WI38 (cell line): ENCODE results near the gene PSMA7.

ENCODE experiments used
- H3K4me3 ChIP-seq: 2 replicates; pipeline ENCODE4 v1.5.1; 2011; ENCODE audit warnings: low read depth, mild to moderate bottlenecking, control low read depth, low read length
- TF ChIP-seq, protein P1 (sequence below): IDR thresholded peaks from 2 replicates; pipeline ENCODE4 v1.5.1; 2012; ENCODE audit warnings: low read depth, mild to moderate bottlenecking, control low read depth, low read length

PSMA7 gene

DNA sequence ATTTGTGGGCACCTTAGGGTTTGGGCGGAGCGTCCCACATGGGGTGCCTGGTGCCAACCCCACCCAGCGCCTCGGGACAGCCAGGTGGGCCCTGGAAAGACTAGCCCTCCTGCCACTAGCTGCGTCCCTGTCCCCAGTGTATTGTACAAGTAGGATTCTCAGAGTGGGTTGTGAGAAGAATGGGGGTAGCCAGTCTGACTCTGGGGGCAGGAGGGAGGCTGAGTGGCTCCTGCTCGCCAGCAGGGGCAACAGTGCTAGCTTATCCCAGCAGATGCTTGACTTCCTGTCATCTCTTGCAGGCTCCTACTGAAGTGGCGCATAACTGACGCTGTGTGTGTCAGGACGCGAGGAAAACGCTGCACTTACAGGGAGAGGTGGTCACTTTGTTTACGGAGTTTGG is 9.3 kb downstream of the PSMA7 start:
- H3K4me3 ChIP-seq, result no peak overlapping the region

DNA sequence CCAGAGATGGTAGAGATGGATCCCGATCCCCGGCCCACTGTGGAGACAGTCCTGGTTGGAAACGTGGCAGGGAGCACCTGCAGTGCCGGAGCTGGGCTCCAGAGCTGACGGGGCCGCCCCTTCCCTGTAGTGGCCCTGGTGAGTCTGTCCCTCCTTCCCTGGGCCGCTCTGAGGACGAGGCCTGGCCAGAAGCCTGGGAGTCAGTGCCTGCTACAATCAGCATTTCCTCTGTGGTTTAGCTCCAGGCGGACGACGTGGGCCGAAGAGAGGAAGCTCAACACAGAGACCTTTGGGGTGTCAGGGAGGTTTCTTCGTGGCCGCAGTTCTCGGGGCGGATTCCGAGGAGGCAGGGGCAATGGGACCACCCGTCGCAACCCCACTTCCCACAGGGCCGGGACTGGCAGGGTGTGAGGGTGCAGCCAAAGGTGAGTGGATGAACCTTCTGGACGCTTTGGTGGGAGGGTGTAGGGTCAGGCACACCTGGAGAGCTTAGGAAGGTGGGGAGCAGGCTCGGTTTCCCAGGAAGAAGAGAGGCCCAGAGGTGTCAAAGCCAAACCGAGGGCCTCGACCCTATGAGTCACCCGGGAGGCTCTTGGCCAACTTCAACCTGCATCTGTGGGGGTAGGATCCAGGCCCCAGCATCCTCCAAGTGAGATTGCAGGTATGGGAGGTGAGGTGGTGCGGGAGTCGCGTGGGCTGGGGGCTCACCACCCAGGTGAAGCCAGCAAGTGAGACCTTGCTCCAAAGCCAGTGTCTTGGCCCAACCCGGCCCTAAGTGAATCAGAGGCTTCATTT is 9.9 kb downstream of the PSMA7 start:
- TF ChIP-seq, protein P1, sequence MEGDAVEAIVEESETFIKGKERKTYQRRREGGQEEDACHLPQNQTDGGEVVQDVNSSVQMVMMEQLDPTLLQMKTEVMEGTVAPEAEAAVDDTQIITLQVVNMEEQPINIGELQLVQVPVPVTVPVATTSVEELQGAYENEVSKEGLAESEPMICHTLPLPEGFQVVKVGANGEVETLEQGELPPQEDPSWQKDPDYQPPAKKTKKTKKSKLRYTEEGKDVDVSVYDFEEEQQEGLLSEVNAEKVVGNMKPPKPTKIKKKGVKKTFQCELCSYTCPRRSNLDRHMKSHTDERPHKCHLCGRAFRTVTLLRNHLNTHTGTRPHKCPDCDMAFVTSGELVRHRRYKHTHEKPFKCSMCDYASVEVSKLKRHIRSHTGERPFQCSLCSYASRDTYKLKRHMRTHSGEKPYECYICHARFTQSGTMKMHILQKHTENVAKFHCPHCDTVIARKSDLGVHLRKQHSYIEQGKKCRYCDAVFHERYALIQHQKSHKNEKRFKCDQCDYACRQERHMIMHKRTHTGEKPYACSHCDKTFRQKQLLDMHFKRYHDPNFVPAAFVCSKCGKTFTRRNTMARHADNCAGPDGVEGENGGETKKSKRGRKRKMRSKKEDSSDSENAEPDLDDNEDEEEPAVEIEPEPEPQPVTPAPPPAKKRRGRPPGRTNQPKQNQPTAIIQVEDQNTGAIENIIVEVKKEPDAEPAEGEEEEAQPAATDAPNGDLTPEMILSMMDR, result no peak
- no peak overlapping the region for H3K4me3 ChIP-seq

More for the DNA sequence above, 9.3 kb downstream of the PSMA7 start:
- TF ChIP-seq, protein P1, result no peak

DNA sequence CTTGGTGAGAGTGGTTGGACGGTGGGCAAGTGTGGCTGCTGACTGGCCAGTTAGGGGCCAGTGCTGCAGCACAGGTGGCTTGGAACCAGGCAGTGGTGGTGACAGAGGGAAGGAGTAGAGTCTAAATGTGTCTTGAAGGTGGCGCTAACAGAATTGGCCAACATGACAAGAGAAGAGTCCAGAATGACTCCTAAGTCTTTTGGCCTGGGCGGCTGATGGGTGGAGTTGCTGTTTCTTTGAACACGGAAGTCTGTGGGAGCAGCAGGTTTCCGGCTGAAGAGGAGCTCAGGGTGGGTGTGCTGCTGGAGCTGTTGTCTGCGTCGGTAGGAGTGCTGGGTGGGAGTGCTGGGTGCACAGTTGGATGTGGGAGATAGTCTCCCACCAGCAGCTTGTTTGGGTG is 10.8 kb downstream of the PSMA7 start:
- TF ChIP-seq, protein P1, result no peak

DNA sequence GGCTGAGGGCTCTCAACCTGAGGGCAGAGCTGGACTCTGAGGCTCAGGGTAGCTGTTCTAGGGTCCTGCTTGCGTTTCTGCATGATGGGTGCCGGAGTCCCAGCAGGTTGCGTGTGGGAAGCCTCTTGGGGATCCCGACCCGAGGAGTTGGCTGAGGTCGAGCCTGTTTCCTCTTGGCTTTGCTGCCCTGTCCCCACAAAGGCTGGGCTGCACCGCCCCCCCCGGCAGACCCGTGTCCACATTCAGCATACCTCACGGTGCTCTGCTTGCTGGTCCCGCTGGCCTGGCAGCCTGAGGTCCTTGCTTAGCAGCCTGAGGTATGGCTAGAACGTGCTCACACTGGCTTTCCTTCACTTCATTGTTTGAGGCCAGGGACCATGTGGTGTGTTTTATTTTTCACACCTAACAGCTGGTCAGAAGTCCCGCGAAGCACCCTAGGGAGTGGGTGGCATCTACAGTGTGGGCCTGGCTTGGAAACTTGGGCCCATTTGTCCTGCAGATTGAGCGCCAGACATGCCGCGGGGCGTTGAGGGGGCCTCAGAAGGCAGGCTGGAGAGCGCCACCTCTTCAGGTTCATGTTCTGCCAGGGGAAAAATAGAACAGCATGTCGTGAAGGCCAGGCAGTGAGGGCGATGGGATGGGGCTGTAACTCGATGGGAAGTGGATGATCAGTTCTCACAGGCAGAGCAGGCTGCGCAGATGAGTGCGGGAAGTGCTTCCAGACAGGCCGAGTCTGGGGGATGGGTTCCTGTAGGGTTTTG is 11.5 kb downstream of the PSMA7 start:
- TF ChIP-seq, protein P1, result no peak

More for the DNA sequence above, 10.8 kb downstream of the PSMA7 start:
- H3K4me3 ChIP-seq, result no peak overlapping the region

DNA sequence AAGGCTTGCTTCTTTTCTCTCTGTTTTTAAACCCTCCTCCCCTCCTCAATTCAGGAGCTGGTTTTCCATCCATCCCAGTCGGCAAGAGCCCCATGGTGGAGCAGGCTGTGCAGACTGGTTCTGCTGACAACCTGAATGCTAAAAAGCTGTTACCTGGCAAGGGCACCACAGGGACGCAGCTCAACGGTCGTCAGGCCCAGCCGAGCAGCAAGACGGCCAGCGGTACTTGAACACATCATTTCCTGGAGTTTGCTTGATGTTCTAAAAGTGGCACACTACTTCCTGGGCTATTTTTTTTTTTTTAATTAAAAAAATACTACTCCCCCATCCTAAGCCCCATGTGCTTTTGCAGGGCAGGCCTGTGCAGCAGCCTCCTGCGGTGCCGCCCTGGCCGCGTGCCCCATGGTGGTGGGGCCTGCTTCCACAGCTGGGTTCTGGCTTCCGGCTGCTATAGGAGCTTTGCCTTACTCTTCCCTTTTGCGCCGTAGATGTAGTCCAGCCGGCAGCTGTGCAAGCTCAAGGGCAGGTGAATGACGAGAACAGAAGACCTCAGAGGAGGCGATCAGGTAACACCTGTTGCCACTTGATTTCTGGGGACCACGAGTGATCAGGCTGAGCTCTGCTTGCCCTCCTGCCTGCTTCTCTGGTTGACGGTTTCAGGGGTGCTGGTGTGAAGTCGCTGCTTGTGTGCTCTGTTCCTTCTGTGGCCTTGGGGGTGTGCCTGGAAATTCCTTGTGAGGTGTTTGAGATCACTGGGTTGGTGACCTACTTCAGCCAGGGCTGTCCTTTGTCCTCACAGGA is 13.3 kb downstream of the PSMA7 start:
- TF ChIP-seq, protein P1, result no peak
- no peak overlapping the region for H3K4me3 ChIP-seq

More for the DNA sequence above, 11.5 kb downstream of the PSMA7 start:
- H3K4me3 ChIP-seq, result no peak overlapping the region

DNA sequence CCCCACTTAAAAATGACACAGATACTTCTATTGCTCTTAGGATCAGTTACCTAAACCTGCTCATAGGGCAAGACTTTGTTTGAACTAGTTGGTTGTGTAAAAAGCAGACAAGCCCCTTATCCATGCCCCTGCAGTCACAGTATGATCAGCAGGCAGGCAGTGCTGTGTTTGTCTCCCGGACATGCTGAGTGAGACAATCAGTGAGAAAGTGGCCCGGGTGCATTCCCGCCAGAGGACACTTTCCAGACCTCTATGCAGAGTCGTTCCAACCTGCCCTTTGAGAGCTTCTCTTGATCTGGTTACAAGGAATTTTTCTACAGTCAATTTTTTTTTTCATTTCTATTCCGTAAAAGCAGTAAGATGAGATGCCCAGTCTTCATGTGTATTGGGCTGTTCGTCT is 14.7 kb downstream of the PSMA7 start:
- TF ChIP-seq, protein P1, result no peak
- H3K4me3 ChIP-seq, result no peak overlapping the region
